Inflammatory macrophage treated with lipopolysaccharide for 1 hour (primary cell): ENCODE results near the gene GPR18.

Experiments
- DNase-seq, 2 donors: peaks; one replicate each; pipeline ENCODE4 v3.0.0-alpha.2; 2020 to 2022

Gene GPR18

DNA sequence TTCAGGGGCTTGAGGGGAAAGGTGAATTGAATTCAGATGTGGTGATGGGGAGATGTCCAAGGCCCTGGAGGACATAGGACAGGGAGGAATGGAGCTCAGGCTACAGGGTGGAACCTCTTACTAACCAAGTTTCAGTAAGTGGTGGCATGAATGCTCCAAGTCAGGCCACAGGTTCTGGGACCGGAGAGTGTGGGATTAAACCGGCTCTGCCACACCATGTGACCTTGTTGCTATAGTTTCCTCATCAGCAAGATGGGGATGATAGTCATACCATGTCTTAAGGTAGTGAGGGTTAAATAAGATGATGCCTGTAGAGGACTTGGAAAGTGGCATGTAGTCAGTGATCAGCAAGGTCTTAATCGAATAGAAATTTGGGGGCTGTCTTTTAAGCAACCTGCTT, 32.7 kb upstream of the GPR18 start:
- DNase-seq, result no peak

DNA sequence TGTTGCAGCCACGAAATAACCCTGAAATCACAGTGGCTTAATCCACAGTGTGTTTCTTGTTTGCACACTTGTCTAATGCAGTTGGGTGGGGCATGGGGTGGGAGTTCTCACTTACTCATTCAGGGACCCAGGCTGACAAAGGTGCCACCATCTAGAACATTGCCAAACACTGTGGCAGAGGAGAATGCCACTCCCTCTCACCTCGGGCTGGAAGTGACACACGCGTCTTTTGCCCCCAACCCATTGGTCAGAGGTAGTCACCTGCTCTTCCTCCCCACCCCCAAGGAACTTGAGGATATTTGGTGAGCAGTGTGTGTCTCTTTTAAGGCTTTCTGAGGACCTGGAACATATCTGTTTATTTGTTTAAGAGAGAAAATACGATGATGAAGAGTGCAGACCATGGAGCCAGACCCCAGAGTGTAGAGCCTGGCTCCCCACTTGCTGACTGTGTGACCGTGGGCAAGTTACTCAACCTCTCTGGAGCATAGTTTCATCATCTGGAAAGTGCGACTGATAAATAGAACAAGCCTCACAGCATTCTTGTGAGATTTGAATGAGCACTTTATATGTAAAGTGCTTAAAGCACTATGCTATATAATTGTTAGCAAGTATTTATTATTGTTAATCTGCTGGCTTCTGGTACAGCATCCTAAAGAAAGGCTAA, 31.6 kb upstream of the GPR18 start:
- DNase-seq, result no peak

DNA sequence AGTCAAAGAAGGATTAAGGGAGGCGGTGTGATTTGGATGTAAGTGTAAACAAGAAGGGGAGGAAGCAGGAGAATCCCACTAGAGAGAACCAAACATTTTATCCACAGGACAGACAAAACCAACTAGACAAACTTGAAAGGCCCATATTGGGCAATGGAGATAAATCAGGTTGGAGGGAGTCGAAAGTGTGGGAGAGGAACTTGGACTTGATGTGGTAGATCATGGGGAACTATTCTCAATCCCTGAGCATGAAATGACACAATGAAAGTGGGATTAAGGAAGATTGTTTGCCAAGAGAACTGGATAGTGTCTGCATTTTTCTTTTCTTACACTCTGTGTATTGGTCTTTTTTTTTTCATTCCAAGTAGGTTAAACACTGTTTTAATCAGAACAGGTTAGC, 31.1 kb upstream of the GPR18 start:
- DNase-seq, result peak in 1 of 2 donors; percentile 73

DNA sequence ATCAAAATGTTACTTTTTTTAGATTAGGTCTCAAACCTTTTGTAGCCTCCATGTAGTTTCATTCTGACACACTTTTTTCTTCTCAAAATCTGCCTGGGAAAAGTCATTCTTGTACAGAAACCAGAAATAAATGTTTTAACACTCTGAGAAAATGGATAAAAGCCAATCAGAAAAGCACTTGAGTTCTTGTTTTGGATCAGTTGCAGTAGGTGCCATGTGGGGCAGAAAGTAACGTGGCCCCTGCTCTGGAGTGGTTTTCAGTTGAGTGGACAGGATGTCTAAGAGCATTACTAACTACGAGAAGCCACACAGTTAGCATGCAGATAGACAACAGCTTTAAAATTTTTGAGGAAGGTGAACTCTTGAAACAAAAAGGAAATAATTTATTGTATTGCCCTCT, 29.9 kb upstream of the GPR18 start:
- no peak for DNase-seq

DNA sequence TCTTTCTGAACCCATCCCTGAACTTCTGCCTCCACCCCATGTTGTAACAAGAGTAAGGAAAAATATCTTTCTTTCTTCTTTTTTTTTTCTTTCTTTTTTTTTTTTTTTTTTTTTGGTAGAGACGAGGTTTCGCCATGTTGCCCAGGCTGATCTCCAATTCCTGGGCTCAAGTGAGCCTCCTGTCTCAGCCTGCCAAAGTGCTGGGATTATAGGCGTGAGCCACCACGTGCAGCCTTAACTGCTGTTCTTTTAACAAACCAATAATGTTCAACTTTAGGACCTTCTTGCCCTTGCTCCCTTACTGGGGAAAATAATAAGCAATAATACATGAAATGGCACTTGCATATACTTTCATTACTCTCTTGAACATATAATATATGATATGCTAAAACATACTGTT, 29.4 kb upstream of the GPR18 start:
- DNase-seq, result no peak

DNA sequence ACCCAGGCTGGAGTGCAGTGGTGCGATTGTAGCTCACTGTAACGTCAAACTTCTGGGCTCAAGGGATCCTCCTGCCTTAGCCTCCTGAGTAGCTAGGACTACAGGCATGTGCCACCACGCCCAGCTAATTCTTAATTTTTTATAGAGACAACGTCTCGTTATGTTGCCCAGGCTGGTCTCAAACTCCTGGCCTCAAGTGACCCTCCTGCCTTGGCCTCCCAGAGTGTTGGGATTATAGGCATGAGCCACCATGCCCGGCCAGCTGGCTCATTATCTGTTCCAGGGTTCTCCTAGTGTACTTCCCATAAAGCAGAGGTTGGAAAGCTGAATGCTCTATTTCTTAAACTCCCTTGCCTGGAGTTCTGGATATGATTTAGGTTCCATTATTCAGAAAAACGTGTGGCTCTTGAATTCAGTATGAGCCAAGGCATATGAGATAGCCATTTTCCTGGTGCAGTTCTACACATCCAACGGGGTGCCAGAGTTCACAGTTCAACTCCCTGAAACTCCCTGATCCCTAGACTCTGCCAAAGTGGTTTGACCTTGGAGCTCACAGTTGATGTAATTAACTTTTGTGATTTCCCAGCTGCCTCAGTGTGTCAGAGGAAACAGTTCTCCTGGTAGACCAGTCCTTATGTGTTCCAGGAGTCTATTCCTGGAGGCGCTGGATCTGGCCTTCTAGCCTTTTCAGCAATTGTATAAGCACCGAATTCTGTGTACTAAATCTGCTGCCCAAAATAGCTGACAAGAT, 27.4 kb upstream of the GPR18 start:
- DNase-seq, result no peak

DNA sequence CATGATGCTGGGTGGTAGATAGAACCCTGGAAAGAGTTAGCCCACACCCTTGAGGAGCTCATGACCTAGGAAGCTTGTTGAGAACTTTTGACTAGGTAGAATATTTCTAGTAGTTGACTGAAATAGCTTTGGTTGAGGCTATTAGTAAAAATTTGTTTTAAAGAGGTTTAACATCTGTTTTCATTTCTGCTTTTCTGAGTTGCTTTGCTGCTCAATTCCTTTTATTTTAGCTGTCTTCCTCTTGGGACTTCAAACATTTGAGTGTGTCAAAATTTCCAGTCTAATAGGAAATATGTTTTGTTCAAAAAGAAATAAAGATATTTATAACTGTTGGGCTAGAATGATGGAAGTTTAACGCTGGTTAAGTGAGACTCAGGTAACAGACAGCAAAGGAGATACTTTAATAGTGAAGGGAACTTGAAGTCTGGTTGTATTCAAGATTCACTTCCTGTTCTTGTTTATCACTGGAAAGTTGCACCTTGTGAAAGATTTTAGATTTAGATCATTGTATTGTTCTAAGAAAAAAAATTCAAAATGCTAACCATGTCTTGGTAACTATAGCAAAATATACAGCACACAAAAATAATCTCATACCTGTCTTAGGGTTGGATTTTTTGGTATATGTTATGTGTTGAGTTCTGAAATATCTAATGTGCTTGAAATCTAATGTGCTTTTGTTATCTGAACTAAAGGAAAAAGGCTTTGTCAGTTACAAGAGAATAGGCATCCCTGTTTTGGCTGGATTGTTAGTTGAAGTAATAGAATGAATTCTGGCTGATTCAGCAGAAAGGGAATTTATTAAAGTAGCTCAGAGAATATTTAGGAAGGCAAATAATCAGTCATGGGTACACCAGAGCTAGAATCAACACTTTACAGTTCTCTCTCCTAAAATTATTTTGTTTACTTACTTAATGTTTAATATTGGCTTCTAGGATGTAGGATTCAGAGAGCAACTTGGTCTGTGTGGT, 24.4 kb upstream of the GPR18 start:
- DNase-seq, result peak; percentile 62 to 71

DNA sequence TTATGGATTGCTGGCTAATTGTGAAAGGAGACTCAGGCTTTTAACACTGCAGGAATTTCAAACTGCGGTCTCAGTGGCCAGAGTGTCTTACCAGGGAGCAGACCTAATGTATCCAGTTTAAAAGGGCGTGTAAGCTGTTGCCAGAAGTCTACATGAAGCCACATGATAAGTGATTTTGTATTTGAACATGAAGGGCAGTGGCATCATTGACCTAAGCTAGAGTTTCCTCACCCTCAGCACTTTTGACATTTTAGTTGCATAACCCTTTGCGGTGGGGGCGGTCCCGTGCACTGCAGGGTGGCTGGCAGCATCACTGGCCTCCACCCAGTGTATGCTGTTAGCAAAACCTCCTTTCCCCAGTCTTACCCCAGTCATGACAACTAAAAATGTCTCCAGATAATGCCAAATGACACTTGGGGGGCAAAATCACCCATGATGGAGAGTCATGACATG, 23.7 kb upstream of the GPR18 start:
- peak; percentile 87 to 93 for DNase-seq

DNA sequence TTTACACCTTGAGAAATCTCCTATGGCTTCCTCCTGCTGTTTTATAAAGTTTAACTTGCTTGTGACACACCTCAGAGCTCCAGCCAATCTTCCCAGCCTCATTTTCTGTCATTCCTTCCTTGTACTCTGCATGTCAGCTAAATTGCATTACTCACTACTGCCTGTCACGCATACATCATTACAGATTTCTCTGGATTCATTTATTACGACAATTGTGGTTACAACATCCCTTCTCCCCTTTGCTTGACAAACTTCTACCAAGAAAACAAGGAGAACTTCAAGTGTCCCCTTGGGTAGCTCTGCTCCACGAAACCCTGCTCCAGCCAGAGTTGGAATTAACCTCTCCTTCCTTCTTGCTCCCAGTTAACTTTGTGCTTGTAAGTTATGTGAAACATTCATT, 22.0 kb upstream of the GPR18 start:
- peak; percentile 81 to 87 for DNase-seq

DNA sequence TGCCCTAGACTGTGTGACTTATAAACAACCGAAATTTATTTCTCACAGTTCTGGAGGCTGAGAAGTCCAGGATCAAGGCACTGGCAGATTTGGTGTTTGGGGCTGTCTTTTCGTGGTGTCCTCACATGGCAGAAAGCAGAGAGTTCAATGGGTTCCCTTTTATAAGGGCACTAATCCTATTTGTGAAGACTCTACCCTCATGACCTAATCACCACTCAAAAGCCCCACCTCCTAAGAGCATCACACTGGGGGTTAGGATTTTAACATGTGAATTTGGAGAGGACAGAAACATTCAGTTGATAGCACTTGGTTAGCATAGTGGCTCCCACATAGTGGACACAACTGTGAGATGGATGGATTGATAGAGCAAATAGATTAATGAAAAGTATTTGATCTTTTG, 21.5 kb upstream of the GPR18 start:
- DNase-seq, result no peak

DNA sequence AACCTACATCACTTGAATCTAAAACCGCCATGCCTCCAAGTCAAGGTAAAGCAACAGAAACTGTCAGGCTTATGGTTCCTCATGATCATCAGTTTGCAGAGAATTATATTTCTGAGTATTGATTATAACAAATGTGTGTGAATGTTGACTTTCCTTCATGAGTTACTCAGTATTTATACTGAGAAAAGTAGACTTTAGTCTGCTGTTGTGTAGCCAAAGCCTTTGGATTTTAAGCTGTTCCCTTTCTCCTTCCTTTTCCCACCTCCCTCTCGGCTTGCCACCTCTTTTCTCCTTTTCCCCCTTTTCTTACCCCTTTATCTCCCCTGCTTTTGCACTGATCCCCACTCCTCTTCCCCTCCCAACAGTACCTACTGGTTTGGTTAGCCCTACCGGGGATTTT, 20.7 kb upstream of the GPR18 start:
- no peak for DNase-seq

DNA sequence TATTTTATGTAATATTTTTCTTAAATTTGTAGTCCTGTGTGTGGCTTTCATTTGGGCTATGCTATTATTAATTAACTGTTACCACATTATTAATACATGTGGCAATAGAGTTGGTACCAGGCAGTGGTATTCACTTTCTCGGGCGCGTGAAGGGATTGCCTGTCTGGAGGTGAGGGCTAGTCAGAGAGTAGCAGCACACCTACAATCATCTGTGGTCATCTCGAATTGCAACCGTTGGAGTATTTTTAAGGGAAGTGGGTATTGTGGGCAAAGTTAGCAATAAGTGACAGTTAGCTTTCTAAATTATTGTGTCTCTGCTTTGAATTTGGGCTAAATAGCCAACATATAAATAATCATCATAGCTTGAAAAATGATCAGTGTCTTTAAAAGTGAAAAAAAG, 20.0 kb upstream of the GPR18 start:
- no peak for DNase-seq

DNA sequence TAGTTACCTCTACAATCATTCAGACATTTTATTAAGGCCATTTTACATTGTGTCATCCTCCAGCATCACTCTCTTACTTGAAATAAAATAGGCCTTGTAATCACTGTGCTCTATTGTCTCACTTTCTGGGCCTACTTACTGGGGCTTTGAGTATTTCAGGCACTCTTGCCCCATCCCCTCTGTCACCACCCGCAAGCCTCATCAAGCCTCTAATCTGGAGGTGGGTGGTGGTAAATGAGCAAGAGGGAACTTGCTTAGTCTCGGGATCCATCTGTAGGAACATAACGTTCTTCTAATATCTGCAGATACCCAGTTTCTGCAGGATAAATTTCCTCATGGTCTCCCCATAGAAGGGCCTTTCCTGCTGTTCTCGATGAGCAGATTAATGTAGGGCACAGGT, 19.4 kb upstream of the GPR18 start:
- DNase-seq, result peak; percentile 77 to 94

DNA sequence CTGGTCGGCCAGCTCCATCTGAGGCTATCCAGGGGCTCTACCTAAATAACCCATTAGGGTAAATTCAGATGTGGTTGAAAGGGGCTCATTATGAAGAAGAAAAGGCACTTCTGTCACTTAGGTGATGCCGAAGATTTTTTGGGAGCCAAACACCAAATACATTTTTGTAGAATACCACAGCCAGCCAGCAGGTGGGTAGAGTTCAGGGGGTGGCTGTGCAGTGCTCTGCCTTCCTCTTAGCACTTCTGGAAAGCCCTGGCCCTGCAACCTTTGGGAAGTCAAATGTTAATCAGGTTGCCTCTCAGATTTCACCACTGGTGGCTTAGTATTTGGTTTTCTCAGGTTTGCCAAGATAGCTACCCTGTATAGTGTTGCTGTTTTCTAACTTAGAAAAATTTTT, 18.5 kb upstream of the GPR18 start:
- peak in 1 of 2 donors; percentile 8 for DNase-seq

DNA sequence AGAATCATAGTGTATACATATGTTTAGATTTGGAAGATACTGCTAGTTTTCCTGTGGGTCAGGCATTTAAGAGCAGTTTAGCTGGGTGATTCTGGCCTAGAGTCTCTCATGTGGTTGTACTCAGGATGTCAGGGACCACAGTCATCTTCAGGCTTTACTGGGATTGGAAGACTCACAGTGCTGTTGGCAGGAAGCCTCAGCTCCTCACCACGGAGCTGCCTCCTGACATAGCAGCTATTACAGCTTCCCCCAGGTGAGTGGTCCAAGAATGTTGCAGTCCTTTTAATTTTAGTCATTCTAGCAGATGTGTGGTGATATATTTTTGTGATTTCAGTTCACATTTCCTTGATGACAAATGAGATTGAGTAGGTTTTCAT, 16.9 kb upstream of the GPR18 start:
- no peak for DNase-seq

DNA sequence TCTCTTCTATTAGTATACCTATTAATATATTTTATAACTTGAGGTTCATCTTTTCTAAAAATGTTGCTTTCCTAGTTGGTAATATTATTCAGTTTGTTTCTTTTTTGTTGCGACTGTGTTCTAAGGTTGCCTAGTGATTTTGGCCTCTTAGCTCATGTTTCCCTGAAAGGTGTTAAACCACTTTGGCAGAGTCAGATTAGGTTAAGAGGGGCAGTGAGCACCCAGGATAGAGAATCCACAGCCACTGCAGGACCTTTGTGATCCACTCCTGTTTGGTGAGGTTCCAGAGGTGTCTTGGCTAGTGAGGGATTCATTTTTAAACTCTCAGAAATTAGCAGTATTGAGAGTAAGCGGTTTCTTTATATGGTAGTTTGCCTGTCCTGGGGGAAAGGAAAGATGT, 14.9 kb upstream of the GPR18 start:
- no peak for DNase-seq

DNA sequence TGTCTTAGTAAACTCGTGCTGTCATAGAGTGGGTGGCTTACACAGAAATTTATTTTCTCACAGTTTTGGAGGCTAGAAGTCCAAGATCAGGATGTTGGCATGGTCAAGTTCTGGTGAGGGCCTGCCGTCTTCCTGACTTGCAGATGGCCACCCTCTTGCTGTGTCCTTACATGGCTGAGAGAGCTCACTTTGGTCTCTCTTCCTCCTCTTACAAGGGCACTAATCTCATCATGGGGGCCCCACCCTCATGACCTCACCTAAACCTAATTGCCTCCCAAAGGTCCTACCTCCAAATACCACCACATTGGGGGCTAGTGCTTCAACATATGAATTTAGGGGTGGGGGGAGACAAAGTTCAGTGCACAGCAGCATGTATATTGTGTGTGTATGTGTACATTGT, 14.3 kb upstream of the GPR18 start:
- DNase-seq, result no peak

DNA sequence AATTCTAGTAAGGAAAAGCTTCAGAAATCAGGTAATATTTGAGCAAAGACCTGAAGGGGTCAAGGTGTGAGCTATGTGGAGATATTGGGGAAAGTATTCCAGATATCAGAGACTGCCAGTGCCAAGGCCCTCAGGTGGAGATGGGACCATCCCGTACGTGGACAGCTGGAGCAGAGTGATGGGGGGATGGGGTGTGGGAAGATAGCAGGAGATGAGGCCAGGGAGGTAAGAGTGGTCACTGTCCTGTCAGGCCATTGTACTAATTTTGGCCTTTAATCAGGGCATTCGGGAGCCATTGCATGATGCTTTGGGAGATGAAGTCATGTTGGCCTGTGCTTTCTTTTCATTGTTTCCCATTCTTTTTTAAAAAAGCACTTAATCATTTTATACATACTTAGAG, 13.1 kb upstream of the GPR18 start:
- DNase-seq, result no peak

DNA sequence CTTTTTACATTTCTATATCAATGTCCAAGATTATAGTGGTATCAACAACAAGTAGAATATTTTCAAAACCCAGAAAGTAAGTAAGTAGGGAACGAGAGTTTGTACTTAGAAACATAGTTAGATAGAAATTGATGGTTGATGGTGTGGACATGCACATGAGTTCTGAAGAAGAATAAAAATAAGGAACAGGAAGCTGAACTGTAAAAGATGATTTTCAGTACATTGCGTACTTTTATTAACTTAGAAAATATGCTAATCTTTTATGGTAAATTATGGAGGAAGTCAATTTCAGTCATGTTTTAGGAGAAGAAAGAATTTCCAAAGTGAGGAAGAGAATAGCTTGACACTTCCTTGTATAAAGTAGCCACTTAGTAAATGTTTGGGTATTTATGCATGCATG, 12.3 kb upstream of the GPR18 start:
- peak; percentile 52 to 63 for DNase-seq

DNA sequence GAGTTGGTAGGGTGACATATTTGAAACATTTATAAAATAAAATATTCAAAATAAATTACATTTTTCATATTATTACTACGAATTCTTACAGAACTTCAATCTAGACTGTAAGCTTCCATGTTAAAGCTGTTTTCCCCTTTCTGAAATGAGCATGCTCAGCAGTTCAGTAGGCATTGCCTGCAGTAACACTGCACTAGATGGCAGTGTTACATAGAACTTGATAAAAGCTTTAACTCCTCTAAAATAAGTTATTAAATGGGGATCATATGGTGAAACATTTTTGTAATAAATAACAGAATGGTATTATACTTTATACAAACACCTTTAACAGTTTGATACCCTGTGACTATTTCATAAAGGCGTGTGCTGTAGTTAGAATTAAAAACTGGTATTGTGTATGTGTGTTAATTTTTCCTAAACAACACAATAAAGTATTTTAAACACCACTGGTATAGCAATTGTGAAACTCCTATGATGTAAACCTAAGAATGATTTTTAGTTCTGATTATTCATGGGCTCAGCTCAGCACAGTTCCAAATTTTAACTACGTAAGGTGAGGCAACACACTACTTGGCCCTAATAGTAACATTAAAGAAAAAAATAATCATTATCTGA, 11.6 kb upstream of the GPR18 start:
- DNase-seq, result peak; percentile 73 to 74

DNA sequence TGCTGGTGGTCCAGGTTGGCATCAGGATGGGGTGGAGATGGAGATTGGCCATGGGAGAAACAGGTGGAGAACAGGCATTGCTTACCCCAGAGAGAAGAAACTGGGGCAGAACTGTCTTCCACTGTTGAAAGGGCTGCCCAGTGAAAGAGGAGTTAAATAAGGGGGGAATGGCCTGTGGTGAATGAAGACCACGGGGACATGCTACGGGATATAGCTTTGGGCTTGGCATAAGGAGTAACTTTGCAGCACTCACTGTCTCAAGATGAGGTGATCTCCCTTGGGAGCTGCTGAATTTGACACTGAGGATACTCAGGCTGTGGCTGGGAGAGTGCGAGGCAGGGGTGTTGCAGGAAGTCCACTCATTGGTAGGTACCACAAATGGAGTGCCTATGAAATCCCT, 10.6 kb upstream of the GPR18 start:
- no peak for DNase-seq

DNA sequence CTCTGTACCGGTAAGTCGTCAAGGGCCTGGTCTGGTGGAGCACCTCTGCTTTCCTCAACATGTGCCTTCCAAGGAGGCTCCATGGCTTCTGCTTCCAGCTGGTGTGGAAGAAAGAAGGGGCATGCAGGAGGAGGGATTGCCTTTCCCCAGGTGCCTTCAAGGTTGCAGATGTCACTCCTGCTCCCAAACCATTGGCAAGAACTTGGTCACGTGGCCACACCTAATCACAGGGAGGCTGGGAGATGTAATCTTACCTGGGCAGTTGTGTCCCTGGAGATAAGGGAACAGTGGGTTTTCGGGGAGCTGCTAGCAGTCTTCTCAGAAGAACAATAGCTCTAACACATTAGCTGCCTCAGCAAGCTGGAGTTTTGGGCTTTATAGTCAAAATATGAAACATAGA, 9.7 kb upstream of the GPR18 start:
- DNase-seq, result no peak

DNA sequence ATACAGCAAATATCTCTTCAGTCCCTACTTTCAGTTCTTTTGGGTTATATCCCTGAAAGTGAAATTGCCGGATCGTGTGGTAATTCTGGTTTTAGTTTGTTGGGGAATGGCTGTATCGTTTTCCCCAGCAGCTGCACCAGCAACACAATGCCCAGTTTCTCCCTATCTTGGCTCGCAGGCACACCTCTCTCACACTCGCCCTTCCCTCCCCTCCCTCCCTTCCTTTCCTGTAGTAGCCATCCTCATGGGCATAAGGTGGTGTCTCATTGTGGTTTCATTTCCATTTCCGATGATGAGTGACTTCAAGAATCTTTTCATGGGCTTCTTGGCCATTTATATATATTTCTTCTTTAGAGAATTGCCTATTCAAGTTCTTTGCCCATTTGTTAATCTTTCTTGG, 8.6 kb upstream of the GPR18 start:
- DNase-seq, result no peak
